Stimulated activated CD4-positive, alpha-beta T cell treated with anti-CD3 and anti-CD28 coated beads, Interleukin-4, amount 100 ng/mL, for 24 hours (primary cell): ENCODE measurements around the gene PDZD2.
"Not testable (repeated sequence)": the region's sequence is repeated elsewhere in the genome, so short reads cannot be mapped to it uniquely, and the experiment has no call there.

Source experiments
- DNase-seq: peaks from one replicate; pipeline ENCODE4 v3.0.0-alpha.2; 2020

PDZD2 gene

GRCh38 chr5:31698673-31699072 is 59.7 kb downstream of the PDZD2 start:
- no peak for DNase-seq

- DNase-seq, result no peak
Observed at GRCh38 chr5:31701642-31702299, 62.8 kb downstream of the PDZD2 start.

GRCh38 chr5:31702712-31703111 is 63.8 kb downstream of the PDZD2 start:
- DNase-seq, result no peak

GRCh38 chr5:31703757-31704156 is 64.8 kb downstream of the PDZD2 start:
- DNase-seq, result no peak

- no peak for DNase-seq
Observed at GRCh38 chr5:31706186-31706585, 67.3 kb downstream of the PDZD2 start.

- DNase-seq, result no peak
Observed at GRCh38 chr5:31707329-31707728, 68.4 kb downstream of the PDZD2 start.

- no peak for DNase-seq
Observed at GRCh38 chr5:31708089-31708488, 69.2 kb downstream of the PDZD2 start.

GRCh38 chr5:31711363-31711762 is 72.4 kb downstream of the PDZD2 start:
- no peak for DNase-seq

- DNase-seq, result no peak
Observed at GRCh38 chr5:31711935-31712592, 73.1 kb downstream of the PDZD2 start.

- no peak for DNase-seq
Observed at GRCh38 chr5:31717561-31717960, 78.6 kb downstream of the PDZD2 start.

GRCh38 chr5:31720004-31720403 is 81.1 kb downstream of the PDZD2 start:
- no peak for DNase-seq

- DNase-seq, result no peak
Observed at GRCh38 chr5:31720811-31721345, 81.9 kb downstream of the PDZD2 start.

GRCh38 chr5:31722111-31722510 is 83.2 kb downstream of the PDZD2 start:
- no peak for DNase-seq

- no peak for DNase-seq
Observed at GRCh38 chr5:31725996-31726395, 87.1 kb downstream of the PDZD2 start.

- DNase-seq, result no peak
Observed at GRCh38 chr5:31726952-31727351, 88.0 kb downstream of the PDZD2 start.

GRCh38 chr5:31728039-31728438 is 89.1 kb downstream of the PDZD2 start:
- DNase-seq, result no peak

- DNase-seq, result not testable (repeated sequence)
Observed at GRCh38 chr5:31728806-31729205, 89.9 kb downstream of the PDZD2 start.

- DNase-seq, result no peak
Observed at GRCh38 chr5:31730139-31730538, 91.2 kb downstream of the PDZD2 start.

- DNase-seq, result no peak
Observed at GRCh38 chr5:31731016-31731415, 92.1 kb downstream of the PDZD2 start.

- DNase-seq, result no peak
Observed at GRCh38 chr5:31731710-31732301, 92.9 kb downstream of the PDZD2 start.

- not testable (repeated sequence) for DNase-seq
Observed at GRCh38 chr5:31732821-31733220, 93.9 kb downstream of the PDZD2 start.

- no peak for DNase-seq
Observed at GRCh38 chr5:31733371-31733770, 94.4 kb downstream of the PDZD2 start.

GRCh38 chr5:31736127-31736526 is 97.2 kb downstream of the PDZD2 start:
- no peak for DNase-seq

GRCh38 chr5:31738199-31738598 is 99.3 kb downstream of the PDZD2 start:
- no peak for DNase-seq
